GM11168 (cell line): ENCODE measurements around the gene R3HDML.

Experiments used
- in situ Hi-C: fragments of 300-500 bp; cut with MboI; formaldehyde crosslinking; loops from one replicate; pipeline ENCODE4 v1.12.0; 2022; ENCODE audit warnings: low sequenced_read_pairs; ENCODE audit not compliant: unreplicated experiment

Gene R3HDML

GRCh38 chr20:44357555-44358125, 20.8 kb downstream of the R3HDML start:
- in situ Hi-C loops = no loop called here

GRCh38 chr20:44358776-44359175, 21.9 kb downstream of the R3HDML start:
- in situ Hi-C loops = no loop called here

- in situ Hi-C loops = no loop called here
Observed at GRCh38 chr20:44360221-44360620, 23.4 kb downstream of the R3HDML start.

GRCh38 chr20:44361021-44361420, 24.2 kb downstream of the R3HDML start:
- in situ Hi-C loops = no loop called here

- in situ Hi-C loops = no loop called here
Observed at GRCh38 chr20:44362466-44362940, 25.7 kb downstream of the R3HDML start.

GRCh38 chr20:44364068-44364467, 27.2 kb downstream of the R3HDML start:
- in situ Hi-C loops = no loop called here

- in situ Hi-C loops = no loop called here
Observed at GRCh38 chr20:44364780-44365179, 27.9 kb downstream of the R3HDML start.

GRCh38 chr20:44367746-44368145, 30.9 kb downstream of the R3HDML start:
- in situ Hi-C loops = no loop called here

- in situ Hi-C loops = no loop called here
Observed at GRCh38 chr20:44370639-44371218, 33.9 kb downstream of the R3HDML start.

- in situ Hi-C loops = loop anchor here (10.0 kb wide), 1 partner anchor 222 kb away; no protein-coding TSS in a partner anchor
Observed at GRCh38 chr20:44382641-44383040, 45.8 kb downstream of the R3HDML start.

- in situ Hi-C loops = loop anchor here (10.0 kb wide), 1 partner anchor 220 kb away; no protein-coding TSS in a partner anchor
Observed at GRCh38 chr20:44384423-44385027, 47.7 kb downstream of the R3HDML start.

GRCh38 chr20:44388466-44389023, 51.7 kb downstream of the R3HDML start:
- in situ Hi-C loops = loop anchor here (10.0 kb wide), 1 partner anchor 216 kb away; no protein-coding TSS in a partner anchor

- in situ Hi-C loops = loop anchor here (5.0 to 10.0 kb wide), 2 partner anchors 67 to 215 kb away; no protein-coding TSS in a partner anchor
Observed at GRCh38 chr20:44389871-44390270, 53.0 kb downstream of the R3HDML start.

GRCh38 chr20:44390280-44390679, 53.4 kb downstream of the R3HDML start:
- in situ Hi-C loops = loop anchor here (5.0 kb wide), 1 partner anchor 67 kb away; no protein-coding TSS in a partner anchor

GRCh38 chr20:44392088-44392775, 55.4 kb downstream of the R3HDML start:
- in situ Hi-C loops = loop anchor here (5.0 kb wide), 1 partner anchor 65 kb away; no protein-coding TSS in a partner anchor

- in situ Hi-C loops = loop anchor here (5.0 kb wide), 1 partner anchor 64 kb away; no protein-coding TSS in a partner anchor
Observed at GRCh38 chr20:44392776-44393607, 56.1 kb downstream of the R3HDML start.

- in situ Hi-C loops = loop anchor here (5.0 kb wide), 1 partner anchor 63 kb away; no protein-coding TSS in a partner anchor
Observed at GRCh38 chr20:44393608-44394451, 57.0 kb downstream of the R3HDML start.

GRCh38 chr20:44394452-44394701, 57.5 kb downstream of the R3HDML start:
- in situ Hi-C loops = loop anchor here (5.0 kb wide), 1 partner anchor 63 kb away; no protein-coding TSS in a partner anchor
